Measurements from ENCODE around the gene DIDO1. TPM values are rescaled to one million over a fixed set of nuclear protein-coding genes. Genes with fewer than 3 reads are reported as not detected.
A peak's percentile ranks its signal among the peaks of the same experiment; 100 is the strongest.

Gene DIDO1
- total and polyA plus RNA-seq, 2 donors (not counting 1 experiment from before 2014, with no cell fraction given) = 25.9 to 33.2 TPM

- Histone ChIP-seq H3K9ac (ENCODE audit: insufficient read depth, low read length) (no peak overlapping the region), H3K4me2 (ENCODE audit: extremely low read depth, insufficient read depth, low read length) (peak overlapping the region; percentile 97), H3K9me3 (ENCODE audit: control insufficient read depth, insufficient read depth, low read depth, low read length) (no peaks in the 10 kb centered on the region), H2AFZ (ENCODE audit: low read length) (no peak overlapping the region), H3K36me3 (ENCODE audit: control insufficient read depth, insufficient read depth, low read length) (no peaks in the 10 kb centered on the region), H3K4me3 (replicated peaks in 1 of 4; ENCODE audit: control extremely low read depth in 1 of 4, insufficient read depth in 1 of 4, low read depth in 3 of 4, low read length in 4 of 4) (peak overlapping the region; percentile 65 to 93 (median 90)), H3K4me1 (ENCODE audit: control insufficient read depth, extremely low read depth, insufficient read depth, low read length) (peaks cover 16% of the 10 kb centered on the region), H3K27me3 (ENCODE audit: control insufficient read depth, insufficient read depth, low read length) (no peaks in the 10 kb centered on the region), H4K20me1 (ENCODE audit: control insufficient read depth, extremely low read depth, insufficient read depth, low read length) (peaks cover 9% of the 10 kb centered on the region), H3K79me2 (ENCODE audit: control insufficient read depth, insufficient read depth, low read length) (peaks cover 93% of the 10 kb centered on the region), H3K27ac (ENCODE audit: insufficient read depth, low read length) (no peak overlapping the region)
- TF ChIP-seq EZH2 (IDR thresholded peaks at IDR 0.05; ENCODE audit: low read length, missing control alignments) = no peak
- TF ChIP-seq CTCF (conservative IDR thresholded peaks at IDR 0.05 in 1 of 2, IDR thresholded peaks at IDR 0.05 in 1 of 2; ENCODE audit: low read depth in 1 of 2, low read length in 2 of 2) = no peak
- no peak for DNase-seq (ENCODE audit: low read depth in 2 of 2)
Observed at GRCh38 chr20:62927128-62927705, 912 bp upstream of the DIDO1 start.

GRCh38 chr20:62925420-62926228 is 681 bp downstream of the DIDO1 start:
- Histone ChIP-seq H3K79me2 (ENCODE audit: control insufficient read depth, insufficient read depth, low read length) (peaks cover 93% of the 10 kb centered on the region), H3K9me3 (ENCODE audit: control insufficient read depth, insufficient read depth, low read depth, low read length) (no peaks in the 10 kb centered on the region), H2AFZ (ENCODE audit: low read length) (no peak overlapping the region), H3K4me2 (ENCODE audit: extremely low read depth, insufficient read depth, low read length) (peak overlapping the region; percentile 99), H3K9ac (ENCODE audit: insufficient read depth, low read length) (peak overlapping the region; percentile 93), H3K27ac (ENCODE audit: insufficient read depth, low read length) (peak overlapping the region; percentile 85), H3K4me3 (replicated peaks in 1 of 4; ENCODE audit: control extremely low read depth in 1 of 4, insufficient read depth in 1 of 4, low read depth in 3 of 4, low read length in 4 of 4) (peak overlapping the region; percentile 90 to 96 (median 92)), H3K36me3 (ENCODE audit: control insufficient read depth, insufficient read depth, low read length) (no peaks in the 10 kb centered on the region), H4K20me1 (ENCODE audit: control insufficient read depth, extremely low read depth, insufficient read depth, low read length) (peaks cover 9% of the 10 kb centered on the region), H3K4me1 (ENCODE audit: control insufficient read depth, extremely low read depth, insufficient read depth, low read length) (peaks cover 19% of the 10 kb centered on the region), H3K27me3 (ENCODE audit: control insufficient read depth, insufficient read depth, low read length) (no peaks in the 10 kb centered on the region)
- DNase-seq (ENCODE audit: low read depth in 2 of 2) = peak; percentile 32 to 33
- TF ChIP-seq EZH2 (IDR thresholded peaks at IDR 0.05; ENCODE audit: low read length, missing control alignments) = no peak
- TF ChIP-seq CTCF (conservative IDR thresholded peaks at IDR 0.05 in 1 of 2, IDR thresholded peaks at IDR 0.05 in 1 of 2; ENCODE audit: low read depth in 1 of 2, low read length in 2 of 2) = no peak

GRCh38 chr20:62925076-62925419 is 1.3 kb downstream of the DIDO1 start:
- H3K36me3 ChIP-seq (ENCODE audit: control insufficient read depth, insufficient read depth, low read length) = no peaks in the 10 kb centered on the region
- no peaks in the 10 kb centered on the region for H3K27me3 ChIP-seq (ENCODE audit: control insufficient read depth, insufficient read depth, low read length)
- peak overlapping the region; percentile 93 for H3K9ac ChIP-seq (ENCODE audit: insufficient read depth, low read length)
- H3K4me3 ChIP-seq (replicated peaks in 1 of 4; ENCODE audit: control extremely low read depth in 1 of 4, insufficient read depth in 1 of 4, low read depth in 3 of 4, low read length in 4 of 4) = peak overlapping the region; percentile 90 to 96 (median 92)
- H3K79me2 ChIP-seq (ENCODE audit: control insufficient read depth, insufficient read depth, low read length) = peaks cover 93% of the 10 kb centered on the region
- H4K20me1 ChIP-seq (ENCODE audit: control insufficient read depth, extremely low read depth, insufficient read depth, low read length) = peaks cover 9% of the 10 kb centered on the region
- H3K4me2 ChIP-seq (ENCODE audit: extremely low read depth, insufficient read depth, low read length) = peak overlapping the region; percentile 99
- no peaks in the 10 kb centered on the region for H3K9me3 ChIP-seq (ENCODE audit: control insufficient read depth, insufficient read depth, low read depth, low read length)
- peaks cover 19% of the 10 kb centered on the region for H3K4me1 ChIP-seq (ENCODE audit: control insufficient read depth, extremely low read depth, insufficient read depth, low read length)
- TF ChIP-seq CTCF (conservative IDR thresholded peaks at IDR 0.05 in 1 of 2, IDR thresholded peaks at IDR 0.05 in 1 of 2; ENCODE audit: low read depth in 1 of 2, low read length in 2 of 2) (no peak), EZH2 (IDR thresholded peaks at IDR 0.05; ENCODE audit: low read length, missing control alignments) (no peak)
- no peak overlapping the region for H2AFZ ChIP-seq (ENCODE audit: low read length)
- no peak for DNase-seq (ENCODE audit: low read depth in 2 of 2)
- H3K27ac ChIP-seq (ENCODE audit: insufficient read depth, low read length) = peak overlapping the region; percentile 85
